ENCODE results near the gene ADAMTS1.

GRCh38 chr21:26806801-26807295, 38.4 kb downstream of the ADAMTS1 start:
- no peak for TF ChIP-seq CTCF (IDR thresholded peaks at IDR 0.05; ENCODE audit: low read depth, low read length)
- no peak for TF ChIP-seq MYC (IDR thresholded peaks at IDR 0.05; ENCODE audit: low read depth, low read length)
- TF ChIP-seq MAX (IDR thresholded peaks at IDR 0.05; ENCODE audit: low read depth, low read length), result no peak
